ENCODE data around the gene PCDHGB3.
"Not testable (repeated sequence)": the region's sequence is repeated elsewhere in the genome, so short reads cannot be mapped to it uniquely, and the experiment has no call there.

GRCh38 chr5:141387557-141388311 lies 17.7 kb downstream of the PCDHGB3 start, which contains the start of gene PCDHGB4:
- TF ChIP-seq, protein P1, sequence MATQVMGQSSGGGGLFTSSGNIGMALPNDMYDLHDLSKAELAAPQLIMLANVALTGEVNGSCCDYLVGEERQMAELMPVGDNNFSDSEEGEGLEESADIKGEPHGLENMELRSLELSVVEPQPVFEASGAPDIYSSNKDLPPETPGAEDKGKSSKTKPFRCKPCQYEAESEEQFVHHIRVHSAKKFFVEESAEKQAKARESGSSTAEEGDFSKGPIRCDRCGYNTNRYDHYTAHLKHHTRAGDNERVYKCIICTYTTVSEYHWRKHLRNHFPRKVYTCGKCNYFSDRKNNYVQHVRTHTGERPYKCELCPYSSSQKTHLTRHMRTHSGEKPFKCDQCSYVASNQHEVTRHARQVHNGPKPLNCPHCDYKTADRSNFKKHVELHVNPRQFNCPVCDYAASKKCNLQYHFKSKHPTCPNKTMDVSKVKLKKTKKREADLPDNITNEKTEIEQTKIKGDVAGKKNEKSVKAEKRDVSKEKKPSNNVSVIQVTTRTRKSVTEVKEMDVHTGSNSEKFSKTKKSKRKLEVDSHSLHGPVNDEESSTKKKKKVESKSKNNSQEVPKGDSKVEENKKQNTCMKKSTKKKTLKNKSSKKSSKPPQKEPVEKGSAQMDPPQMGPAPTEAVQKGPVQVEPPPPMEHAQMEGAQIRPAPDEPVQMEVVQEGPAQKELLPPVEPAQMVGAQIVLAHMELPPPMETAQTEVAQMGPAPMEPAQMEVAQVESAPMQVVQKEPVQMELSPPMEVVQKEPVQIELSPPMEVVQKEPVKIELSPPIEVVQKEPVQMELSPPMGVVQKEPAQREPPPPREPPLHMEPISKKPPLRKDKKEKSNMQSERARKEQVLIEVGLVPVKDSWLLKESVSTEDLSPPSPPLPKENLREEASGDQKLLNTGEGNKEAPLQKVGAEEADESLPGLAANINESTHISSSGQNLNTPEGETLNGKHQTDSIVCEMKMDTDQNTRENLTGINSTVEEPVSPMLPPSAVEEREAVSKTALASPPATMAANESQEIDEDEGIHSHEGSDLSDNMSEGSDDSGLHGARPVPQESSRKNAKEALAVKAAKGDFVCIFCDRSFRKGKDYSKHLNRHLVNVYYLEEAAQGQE (IDR thresholded peaks at IDR 0.05; ENCODE audit: borderline replicate concordance), result not testable (repeated sequence)
- not testable (repeated sequence) for TF ChIP-seq MXI1 (conservative IDR thresholded peaks at IDR 0.05; ENCODE audit: poor library complexity, severe bottlenecking); TAF1 (IDR thresholded peaks at IDR 0.05; ENCODE audit: low read depth)
- TF ChIP-seq, protein P2, sequence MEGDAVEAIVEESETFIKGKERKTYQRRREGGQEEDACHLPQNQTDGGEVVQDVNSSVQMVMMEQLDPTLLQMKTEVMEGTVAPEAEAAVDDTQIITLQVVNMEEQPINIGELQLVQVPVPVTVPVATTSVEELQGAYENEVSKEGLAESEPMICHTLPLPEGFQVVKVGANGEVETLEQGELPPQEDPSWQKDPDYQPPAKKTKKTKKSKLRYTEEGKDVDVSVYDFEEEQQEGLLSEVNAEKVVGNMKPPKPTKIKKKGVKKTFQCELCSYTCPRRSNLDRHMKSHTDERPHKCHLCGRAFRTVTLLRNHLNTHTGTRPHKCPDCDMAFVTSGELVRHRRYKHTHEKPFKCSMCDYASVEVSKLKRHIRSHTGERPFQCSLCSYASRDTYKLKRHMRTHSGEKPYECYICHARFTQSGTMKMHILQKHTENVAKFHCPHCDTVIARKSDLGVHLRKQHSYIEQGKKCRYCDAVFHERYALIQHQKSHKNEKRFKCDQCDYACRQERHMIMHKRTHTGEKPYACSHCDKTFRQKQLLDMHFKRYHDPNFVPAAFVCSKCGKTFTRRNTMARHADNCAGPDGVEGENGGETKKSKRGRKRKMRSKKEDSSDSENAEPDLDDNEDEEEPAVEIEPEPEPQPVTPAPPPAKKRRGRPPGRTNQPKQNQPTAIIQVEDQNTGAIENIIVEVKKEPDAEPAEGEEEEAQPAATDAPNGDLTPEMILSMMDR (IDR thresholded peaks at IDR 0.05; ENCODE audit: poor library complexity, severe bottlenecking), result peak; percentile 69

Data from neural cell (in vitro differentiated cells).